Measurements from ENCODE around the gene SLC2A4RG. TPM values are rescaled to one million over a fixed set of nuclear protein-coding genes. Genes with fewer than 3 reads are reported as not detected.

Gene SLC2A4RG
- total RNA-seq, 1 donor from 2014 or later = 59.7 TPM

DNA sequence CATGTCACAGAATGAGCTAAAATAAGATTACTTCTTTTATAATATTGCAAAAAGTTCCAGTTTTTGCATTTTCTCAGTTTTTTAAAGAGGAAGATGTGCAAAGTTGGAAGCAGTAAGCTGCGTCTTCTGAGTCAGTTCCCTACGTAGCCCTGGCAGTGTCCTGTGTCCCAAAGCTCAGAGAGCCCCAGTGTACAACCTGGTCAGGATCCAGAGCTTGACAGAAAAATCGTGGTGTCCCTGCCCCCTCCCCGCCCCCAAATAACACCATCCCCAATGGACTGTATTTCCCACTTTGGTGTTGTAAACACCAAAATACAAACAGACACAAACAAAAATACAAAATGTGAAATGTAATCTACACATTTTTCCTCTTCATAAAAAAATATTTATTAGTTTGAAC lies 4.6 kb downstream of the SLC2A4RG start:
- Mint-ChIP-seq H3K36me3 (ENCODE audit: insufficient read depth) (peaks cover 6% of the 10 kb centered on the region), H3K27ac (no peak overlapping the region), H3K9me3 (ENCODE audit: low read depth) (no peaks in the 10 kb centered on the region), H3K27me3 (no peaks in the 10 kb centered on the region), H3K4me3 (ENCODE audit: low read depth) (no peak overlapping the region), H3K4me1 (ENCODE audit: low read depth) (no peaks in the 10 kb centered on the region)
- no peak for DNase-seq (ENCODE audit: low spot score, unreplicated experiment)
- TF ChIP-seq, protein P1, sequence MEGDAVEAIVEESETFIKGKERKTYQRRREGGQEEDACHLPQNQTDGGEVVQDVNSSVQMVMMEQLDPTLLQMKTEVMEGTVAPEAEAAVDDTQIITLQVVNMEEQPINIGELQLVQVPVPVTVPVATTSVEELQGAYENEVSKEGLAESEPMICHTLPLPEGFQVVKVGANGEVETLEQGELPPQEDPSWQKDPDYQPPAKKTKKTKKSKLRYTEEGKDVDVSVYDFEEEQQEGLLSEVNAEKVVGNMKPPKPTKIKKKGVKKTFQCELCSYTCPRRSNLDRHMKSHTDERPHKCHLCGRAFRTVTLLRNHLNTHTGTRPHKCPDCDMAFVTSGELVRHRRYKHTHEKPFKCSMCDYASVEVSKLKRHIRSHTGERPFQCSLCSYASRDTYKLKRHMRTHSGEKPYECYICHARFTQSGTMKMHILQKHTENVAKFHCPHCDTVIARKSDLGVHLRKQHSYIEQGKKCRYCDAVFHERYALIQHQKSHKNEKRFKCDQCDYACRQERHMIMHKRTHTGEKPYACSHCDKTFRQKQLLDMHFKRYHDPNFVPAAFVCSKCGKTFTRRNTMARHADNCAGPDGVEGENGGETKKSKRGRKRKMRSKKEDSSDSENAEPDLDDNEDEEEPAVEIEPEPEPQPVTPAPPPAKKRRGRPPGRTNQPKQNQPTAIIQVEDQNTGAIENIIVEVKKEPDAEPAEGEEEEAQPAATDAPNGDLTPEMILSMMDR (IDR thresholded peaks at IDR 0.05; ENCODE audit: unreplicated experiment) = no peak

DNA sequence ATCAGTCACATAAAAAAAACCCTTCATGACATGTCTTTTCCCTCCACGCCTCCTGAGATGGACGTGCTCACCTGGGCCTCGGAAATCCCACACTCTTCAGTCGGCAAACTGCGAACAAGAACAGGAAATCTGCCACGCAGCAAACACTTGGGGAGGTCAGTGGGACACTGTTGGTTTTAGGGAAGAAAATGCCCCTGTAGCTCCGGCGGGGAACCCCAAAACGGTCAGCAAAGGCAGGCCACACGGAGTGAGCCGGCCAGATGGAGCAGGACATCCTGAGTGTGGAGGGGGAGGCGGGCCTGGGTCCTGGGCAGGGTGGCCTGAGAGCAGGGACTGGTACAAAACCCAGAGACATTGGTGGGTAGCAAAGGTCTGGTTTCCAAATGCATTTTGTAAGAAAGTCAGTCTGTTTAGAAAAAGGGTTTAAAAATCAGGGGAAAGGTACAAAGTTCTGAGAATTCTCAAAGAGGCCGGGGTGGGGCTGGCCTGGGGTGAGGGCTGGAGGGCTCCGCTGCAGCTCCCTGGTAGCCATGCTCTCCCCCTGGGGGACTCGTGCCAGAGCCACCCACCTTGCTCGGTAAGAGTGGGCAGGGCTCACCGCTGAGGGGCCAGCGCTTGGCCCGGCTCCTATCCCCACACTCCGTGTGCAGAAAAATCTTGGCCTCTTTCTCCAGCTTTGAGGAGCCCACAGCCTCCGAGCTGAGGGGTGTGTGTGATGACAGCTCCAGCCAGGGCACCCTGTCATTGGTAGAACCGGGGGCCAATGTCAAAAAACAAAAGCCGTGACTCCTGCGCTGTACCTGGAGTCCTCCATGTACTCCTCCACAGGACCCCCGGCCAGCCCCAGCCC lies 5.2 kb downstream of the SLC2A4RG start:
- no peak overlapping the region for H3K4me3 Mint-ChIP-seq (ENCODE audit: low read depth)
- H3K27ac Mint-ChIP-seq = no peak overlapping the region
- H3K36me3 Mint-ChIP-seq (ENCODE audit: insufficient read depth) = peaks cover 6% of the 10 kb centered on the region
- H3K27me3 Mint-ChIP-seq = no peaks in the 10 kb centered on the region
- no peak for DNase-seq (ENCODE audit: low spot score, unreplicated experiment)
- TF ChIP-seq, protein P1 (IDR thresholded peaks at IDR 0.05; ENCODE audit: unreplicated experiment) = no peak
- H3K9me3 Mint-ChIP-seq (ENCODE audit: low read depth) = no peaks in the 10 kb centered on the region
- H3K4me1 Mint-ChIP-seq (ENCODE audit: low read depth) = no peaks in the 10 kb centered on the region

DNA sequence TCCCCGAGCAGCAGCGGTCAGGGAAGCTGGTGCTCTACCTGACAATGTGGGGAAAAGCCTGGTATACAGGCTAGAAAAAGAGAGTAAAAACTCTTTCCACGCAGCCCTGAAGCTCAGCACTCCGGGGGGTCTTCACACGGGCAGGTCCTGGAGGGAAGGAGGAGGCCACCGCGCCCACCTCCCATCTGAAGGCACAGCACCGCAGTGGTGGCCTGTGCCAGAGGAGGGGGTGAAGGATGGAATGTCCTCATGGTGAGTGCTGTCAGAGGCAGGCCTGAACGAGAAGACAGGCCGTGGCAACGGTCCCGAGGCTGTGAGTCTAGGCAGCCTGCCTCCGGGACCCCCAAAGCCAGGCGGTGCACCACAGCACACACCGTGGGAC lies 5.8 kb downstream of the SLC2A4RG start:
- TF ChIP-seq, protein P1 (IDR thresholded peaks at IDR 0.05; ENCODE audit: unreplicated experiment) = no peak
- Mint-ChIP-seq H3K36me3 (ENCODE audit: insufficient read depth) (peaks cover 6% of the 10 kb centered on the region), H3K4me1 (ENCODE audit: low read depth) (no peaks in the 10 kb centered on the region), H3K27ac (no peak overlapping the region), H3K27me3 (no peaks in the 10 kb centered on the region), H3K4me3 (ENCODE audit: low read depth) (no peak overlapping the region), H3K9me3 (ENCODE audit: low read depth) (no peaks in the 10 kb centered on the region)
- no peak for DNase-seq (ENCODE audit: low spot score, unreplicated experiment)

DNA sequence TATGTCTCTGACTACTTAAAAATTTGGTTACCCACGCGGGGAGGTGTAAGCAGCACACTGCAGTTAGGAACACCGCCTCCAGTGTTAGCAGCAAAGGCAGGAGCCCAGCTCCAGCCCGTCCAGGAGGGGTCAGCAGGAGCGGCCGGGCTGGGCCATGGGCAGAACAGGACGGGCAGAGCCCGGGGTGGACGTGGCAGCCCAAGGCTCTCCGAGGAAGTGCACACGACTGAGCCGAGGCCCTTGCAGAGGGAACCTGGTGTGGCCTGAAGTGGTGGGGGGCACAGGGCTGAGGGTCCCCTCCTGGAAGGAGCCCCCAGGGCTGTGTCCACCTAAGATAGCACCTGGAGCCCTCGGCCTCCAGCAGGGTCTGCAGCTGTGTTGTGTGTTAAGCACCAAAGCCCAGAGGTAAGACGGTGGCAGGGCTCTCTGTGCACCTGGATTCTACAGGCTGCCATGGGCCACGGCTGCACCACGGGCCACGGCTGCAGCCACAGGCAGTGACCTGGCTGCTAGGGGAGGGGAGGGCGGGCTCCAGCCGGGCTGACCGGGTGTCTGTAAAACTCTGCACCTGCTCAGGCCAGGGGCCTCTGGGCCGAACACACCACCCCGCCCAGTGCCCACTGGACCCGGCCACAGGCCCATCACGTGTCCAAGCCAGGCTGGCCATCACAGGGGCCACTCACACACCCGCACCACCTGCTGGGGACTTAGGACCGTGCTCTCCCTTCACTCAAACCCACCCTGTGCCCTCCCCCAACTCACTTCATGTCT lies 6.6 kb downstream of the SLC2A4RG start:
- no peak overlapping the region for H3K27ac Mint-ChIP-seq
- no peak for DNase-seq (ENCODE audit: low spot score, unreplicated experiment)

DNA sequence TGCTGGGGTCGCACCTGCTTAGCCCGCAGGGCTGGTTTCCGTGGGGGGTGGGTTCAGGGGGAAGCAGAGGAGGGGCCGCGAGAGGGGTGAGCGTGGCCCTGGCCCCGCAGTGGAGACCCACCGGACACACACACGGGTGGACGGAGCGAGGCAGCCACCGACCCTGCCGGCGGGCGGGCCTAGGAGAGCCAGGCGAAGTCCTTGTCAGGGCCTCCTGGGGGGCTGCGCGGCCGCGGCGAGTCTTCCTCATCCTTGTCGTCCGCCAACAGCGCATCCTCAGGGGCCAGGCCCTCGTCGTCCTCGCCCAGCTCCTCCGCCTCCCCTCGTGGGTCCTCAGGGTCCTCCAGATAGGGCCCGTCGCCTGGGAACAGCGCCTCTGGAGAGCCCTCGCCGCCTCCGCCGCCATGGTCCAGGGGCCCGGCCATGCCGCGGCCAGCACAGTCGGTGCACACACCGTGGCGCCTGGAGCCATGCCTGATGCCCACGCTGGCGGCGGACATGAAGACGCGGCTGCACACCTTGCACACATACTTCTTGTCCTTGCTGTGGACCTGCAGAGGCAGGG lies 7.3 kb downstream of the SLC2A4RG start:
- DNase-seq (ENCODE audit: low spot score, unreplicated experiment) = no peak
- Mint-ChIP-seq H3K27me3 (no peaks in the 10 kb centered on the region), H3K27ac (no peak overlapping the region), H3K4me1 (ENCODE audit: low read depth) (no peaks in the 10 kb centered on the region), H3K4me3 (ENCODE audit: low read depth) (no peak overlapping the region), H3K9me3 (ENCODE audit: low read depth) (no peaks in the 10 kb centered on the region), H3K36me3 (ENCODE audit: insufficient read depth) (peaks cover 6% of the 10 kb centered on the region)
- TF ChIP-seq, protein P1 (IDR thresholded peaks at IDR 0.05; ENCODE audit: unreplicated experiment) = no peak

More for the DNA sequence above, 6.6 kb downstream of the SLC2A4RG start:
- Mint-ChIP-seq H3K4me1 (ENCODE audit: low read depth) (no peaks in the 10 kb centered on the region), H3K27me3 (no peaks in the 10 kb centered on the region), H3K4me3 (ENCODE audit: low read depth) (no peak overlapping the region), H3K36me3 (ENCODE audit: insufficient read depth) (peaks cover 6% of the 10 kb centered on the region), H3K9me3 (ENCODE audit: low read depth) (no peaks in the 10 kb centered on the region)
- TF ChIP-seq, protein P1 (IDR thresholded peaks at IDR 0.05; ENCODE audit: unreplicated experiment) = no peak

Measured in progenitor cell of endocrine pancreas (in vitro differentiated cells).